Neural cell (in vitro differentiated cells): Measurements from ENCODE around the gene KIFC3. TPM values are rescaled to one million over a fixed set of nuclear protein-coding genes. Genes with fewer than 3 reads are reported as not detected.
"Not testable (repeated sequence)": the region's sequence is repeated elsewhere in the genome, so short reads cannot be mapped to it uniquely, and the experiment has no call there.

Experiments
- H2AFZ ChIP-seq: fragments of 200-600, 300-800 bp; sonication (generic), shearing (Covaris generic); 2 replicates; pipeline ENCODE4 v1.6.0; 2014; ENCODE audit warnings: low read depth, mild to moderate bottlenecking, antibody characterized with exemption, low read length, moderate library complexity
- H3F3A ChIP-seq: fragments of 200-600 bp; shearing (Covaris generic); 2 replicates; pipeline ENCODE4 v1.6.1; 2016; ENCODE audit warnings: mild to moderate bottlenecking, moderate library complexity, mixed read lengths, antibody characterized with exemption, low read length; ENCODE audit not compliant: insufficient read depth, poor library complexity, severe bottlenecking
- H3K27ac ChIP-seq: fragments of 200-600, 300-800 bp; sonication (generic), shearing (Covaris generic); 2 replicates; pipeline ENCODE4 v1.5.1; 2014; ENCODE audit warnings: mild to moderate bottlenecking, low read length, moderate library complexity
- H3K27me3 ChIP-seq: fragments of 300-800, 200-600 bp; sonication (generic), shearing (Covaris generic); 2 replicates; pipeline ENCODE4 v1.6.0; 2014; ENCODE audit warnings: mild to moderate bottlenecking, low read depth, low read length, moderate library complexity; ENCODE audit not compliant: insufficient read depth
- H3K36me3 ChIP-seq: fragments of 300-800, 200-600 bp; sonication (generic), shearing (Covaris generic); 2 replicates; pipeline ENCODE4 v1.5.1; 2014; ENCODE audit warnings: mild to moderate bottlenecking, antibody characterized with exemption, low read length, moderate library complexity; ENCODE audit not compliant: insufficient read depth
- H3K4me2 ChIP-seq: fragments of 300-800, 200-600 bp; sonication (generic), shearing (Covaris generic); 2 replicates; pipeline ENCODE4 v1.6.0; 2014; ENCODE audit warnings: mild to moderate bottlenecking, low read length
- H3K4me3 ChIP-seq: fragments of 300-800, 200-600 bp; sonication (generic), shearing (Covaris generic); 2 replicates; pipeline ENCODE4 v1.5.1; 2014; ENCODE audit warnings: mild to moderate bottlenecking, low read length, moderate library complexity
- H3K79me2 ChIP-seq: fragments of 200-600 bp; shearing (Covaris generic); replicated peaks from 2 replicates; pipeline ENCODE4 v1.6.0; 2014; ENCODE audit warnings: mild to moderate bottlenecking, low read length, moderate library complexity; ENCODE audit not compliant: insufficient read depth
- H3K9ac ChIP-seq: fragments of 300-800, 200-600 bp; sonication (generic), shearing (Covaris generic); 2 replicates; pipeline ENCODE4 v1.6.1; 2016; ENCODE audit warnings: mild to moderate bottlenecking, low read length, mixed read lengths
- H3K9me2 ChIP-seq: fragments of 200-600 bp; shearing (Covaris generic); 2 replicates; pipeline ENCODE4 v1.6.1; 2016; ENCODE audit warnings: mild to moderate bottlenecking, low read length, mixed read lengths; ENCODE audit not compliant: insufficient read depth
- H3K9me3 ChIP-seq: fragments of 200-600, 300-800 bp; sonication (generic), shearing (Covaris generic); 2 replicates; pipeline ENCODE4 v1.6.1; 2016; ENCODE audit warnings: mild to moderate bottlenecking, mixed run types, low read length, moderate library complexity, mixed read lengths
- H4K20me1 ChIP-seq: fragments of 200-600 bp; shearing (Covaris generic); 2 replicates; pipeline ENCODE4 v1.6.1; 2016; ENCODE audit warnings: mild to moderate bottlenecking, mixed run types; ENCODE audit not compliant: insufficient read depth
- CTCF ChIP-seq: fragments of 450-650 bp; IDR thresholded peaks from 2 replicates; pipeline ENCODE4 v1.5.1; 2014; ENCODE audit warnings: antibody characterized with exemption, mild to moderate bottlenecking, moderate library complexity; ENCODE audit not compliant: poor library complexity, severe bottlenecking
- EP300 ChIP-seq: fragments of 450-650 bp; conservative IDR thresholded peaks from 2 replicates; pipeline ENCODE4 v1.6.1; 2014; ENCODE audit warnings: antibody characterized with exemption, mild to moderate bottlenecking, moderate library complexity; ENCODE audit not compliant: poor library complexity, severe bottlenecking
- EZH2 ChIP-seq: fragments of 200-600, 300-800 bp; shearing (Covaris generic), sonication (generic); IDR thresholded peaks from 2 replicates; pipeline ENCODE4 v1.6.1; 2014; ENCODE audit warnings: antibody characterized with exemption, low read length, borderline replicate concordance, mild to moderate bottlenecking; ENCODE audit not compliant: insufficient read depth, poor library complexity, severe bottlenecking
- MXI1 ChIP-seq: fragments of 450-650 bp; conservative IDR thresholded peaks from 2 replicates; pipeline ENCODE4 v1.6.1; 2014; ENCODE audit warnings: antibody characterized with exemption, mild to moderate bottlenecking; ENCODE audit not compliant: poor library complexity, severe bottlenecking
- POLR2AphosphoS5 ChIP-seq: IDR thresholded peaks from 2 replicates; pipeline ENCODE4 v1.6.1; 2012
- RAD21 ChIP-seq: fragments of 450-650 bp; conservative IDR thresholded peaks from 2 replicates; pipeline ENCODE4 v1.6.1; 2014; ENCODE audit warnings: antibody characterized with exemption, mild to moderate bottlenecking, moderate library complexity
- REST ChIP-seq: IDR thresholded peaks from 2 replicates; pipeline ENCODE4 v1.6.1; 2012; ENCODE audit warnings: borderline replicate concordance
- SMC3 ChIP-seq: fragments of 450-650 bp; conservative IDR thresholded peaks from 2 replicates; pipeline ENCODE4 v1.6.1; 2014; ENCODE audit warnings: antibody characterized with exemption, mild to moderate bottlenecking, moderate library complexity; ENCODE audit not compliant: poor library complexity
- TAF1 ChIP-seq: IDR thresholded peaks from 2 replicates; pipeline ENCODE4 v1.6.1; 2012; ENCODE audit warnings: low read depth
- polyA plus RNA-seq: library from polyadenylated mRNA; depleted of rRNA; stranded (reverse); fragments of >200 nt; gene quantifications from 2 replicates; pipeline ENCODE4 v1.2.3, GENCODE V29; 2014

The KIFC3 gene
- polyA plus RNA-seq, 1 donor from 2014 or later = 29.7 TPM

GRCh38 chr16:57714047-57714446, 88.2 kb downstream of the KIFC3 start:
- Histone ChIP-seq H3K36me3 (no peaks in the 10 kb centered on the region), H3K27ac (no peak overlapping the region), H3K27me3 (no peaks in the 10 kb centered on the region), H3F3A (no peaks in the 10 kb centered on the region), H3K9ac (no peak overlapping the region), H3K79me2 (no peaks in the 10 kb centered on the region), H3K9me3 (no peaks in the 10 kb centered on the region), H2AFZ (no peak overlapping the region), H3K9me2 (no peaks in the 10 kb centered on the region), H4K20me1 (no peaks in the 10 kb centered on the region), H3K4me3 (no peak overlapping the region), H3K4me2 (no peak overlapping the region)
- TF ChIP-seq SMC3 (no peak), RAD21 (no peak), EZH2 (no peak), CTCF (no peak), MXI1 (no peak), REST (no peak), EP300 (no peak)

GRCh38 chr16:57713596-57713995, 88.7 kb downstream of the KIFC3 start:
- Histone ChIP-seq H3K9ac (no peak overlapping the region), H3K9me3 (no peaks in the 10 kb centered on the region)
- TF ChIP-seq CTCF (no peak), POLR2AphosphoS5 (no peak), EP300 (no peak), REST (no peak), RAD21 (no peak), EZH2 (no peak), MXI1 (no peak), TAF1 (no peak), SMC3 (no peak)

GRCh38 chr16:57712569-57712968, 89.7 kb downstream of the KIFC3 start:
- not testable (repeated sequence) for H3K9me3 ChIP-seq, H3K36me3 ChIP-seq, H4K20me1 ChIP-seq, H3K27ac ChIP-seq, H3F3A ChIP-seq, H3K9ac ChIP-seq, H3K4me3 ChIP-seq, H3K9me2 ChIP-seq, H3K27me3 ChIP-seq, H3K79me2 ChIP-seq, H3K4me2 ChIP-seq, H2AFZ ChIP-seq

More at GRCh38 chr16:57713596-57713995, 88.7 kb downstream of the KIFC3 start:
- no peaks in the 10 kb centered on the region for H3K9me2 ChIP-seq
- H3K27me3 ChIP-seq = no peaks in the 10 kb centered on the region
- no peaks in the 10 kb centered on the region for H4K20me1 ChIP-seq
- H3K27ac ChIP-seq = no peak overlapping the region
- no peaks in the 10 kb centered on the region for H3K79me2 ChIP-seq
- H3K36me3 ChIP-seq = no peaks in the 10 kb centered on the region
- no peaks in the 10 kb centered on the region for H3F3A ChIP-seq
- H2AFZ ChIP-seq = no peak overlapping the region
- H3K4me2 ChIP-seq = no peak overlapping the region
- H3K4me3 ChIP-seq = no peak overlapping the region
